RWPE1 (cell line): ENCODE data around the gene PPP3R1.

Experiments
- CTCF ChIA-PET: fragments of 350-600 bp; sonication (Branson Sonifier 250); formaldehyde crosslinking; extraction: SDS; loops from one replicate; lab custom pipeline; 2021; lab: Yijun Ruan, JAX
- POLR2A ChIA-PET: fragments of 400-600 bp; formaldehyde crosslinking; extraction: SDS; loops from one replicate; lab custom pipeline; 2020; ENCODE audit warnings: antibody characterized with exemption; ENCODE audit not compliant: low non-redundant PET; lab: Yijun Ruan, JAX
- DNase-seq: peaks from one replicate; pipeline ENCODE4 v3.0.0; 2012; ENCODE audit warnings: low spot score
- H3K27ac ChIP-seq: fragments of 450-650 bp; 2 replicates; pipeline ENCODE4 v1.5.1; 2017
- TF ChIP-seq, protein P1 (sequence below): fragments of 450-650 bp; conservative IDR thresholded peaks from 2 replicates; pipeline ENCODE4 v1.5.1; 2017; ENCODE audit warnings: low read depth, mild to moderate bottlenecking

PPP3R1 gene

DNA sequence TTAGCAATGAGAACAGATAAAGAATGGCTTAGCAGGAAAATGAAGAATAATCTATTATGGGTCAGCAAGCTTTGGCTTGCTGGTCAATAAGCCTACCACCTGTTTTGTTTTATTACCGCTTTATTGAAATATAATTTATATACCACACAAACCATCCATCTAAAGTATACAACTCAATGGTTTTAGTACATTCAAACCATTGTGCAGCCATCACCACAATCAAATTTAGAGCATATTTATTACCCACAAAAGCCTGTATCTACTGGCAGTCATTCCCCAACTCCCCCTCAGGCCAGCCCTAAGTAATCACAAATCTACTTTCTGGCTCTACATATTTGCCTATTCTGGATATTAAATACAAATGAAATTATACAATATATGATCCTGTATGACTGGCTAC, 17.2 kb downstream of the PPP3R1 start:
- DNase-seq, result no peak
- ChIA-PET POLR2A (no interaction called here), CTCF (no interaction called here)
- H3K27ac ChIP-seq, result no peak overlapping the region
- TF ChIP-seq, protein P1, sequence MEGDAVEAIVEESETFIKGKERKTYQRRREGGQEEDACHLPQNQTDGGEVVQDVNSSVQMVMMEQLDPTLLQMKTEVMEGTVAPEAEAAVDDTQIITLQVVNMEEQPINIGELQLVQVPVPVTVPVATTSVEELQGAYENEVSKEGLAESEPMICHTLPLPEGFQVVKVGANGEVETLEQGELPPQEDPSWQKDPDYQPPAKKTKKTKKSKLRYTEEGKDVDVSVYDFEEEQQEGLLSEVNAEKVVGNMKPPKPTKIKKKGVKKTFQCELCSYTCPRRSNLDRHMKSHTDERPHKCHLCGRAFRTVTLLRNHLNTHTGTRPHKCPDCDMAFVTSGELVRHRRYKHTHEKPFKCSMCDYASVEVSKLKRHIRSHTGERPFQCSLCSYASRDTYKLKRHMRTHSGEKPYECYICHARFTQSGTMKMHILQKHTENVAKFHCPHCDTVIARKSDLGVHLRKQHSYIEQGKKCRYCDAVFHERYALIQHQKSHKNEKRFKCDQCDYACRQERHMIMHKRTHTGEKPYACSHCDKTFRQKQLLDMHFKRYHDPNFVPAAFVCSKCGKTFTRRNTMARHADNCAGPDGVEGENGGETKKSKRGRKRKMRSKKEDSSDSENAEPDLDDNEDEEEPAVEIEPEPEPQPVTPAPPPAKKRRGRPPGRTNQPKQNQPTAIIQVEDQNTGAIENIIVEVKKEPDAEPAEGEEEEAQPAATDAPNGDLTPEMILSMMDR, result no peak

DNA sequence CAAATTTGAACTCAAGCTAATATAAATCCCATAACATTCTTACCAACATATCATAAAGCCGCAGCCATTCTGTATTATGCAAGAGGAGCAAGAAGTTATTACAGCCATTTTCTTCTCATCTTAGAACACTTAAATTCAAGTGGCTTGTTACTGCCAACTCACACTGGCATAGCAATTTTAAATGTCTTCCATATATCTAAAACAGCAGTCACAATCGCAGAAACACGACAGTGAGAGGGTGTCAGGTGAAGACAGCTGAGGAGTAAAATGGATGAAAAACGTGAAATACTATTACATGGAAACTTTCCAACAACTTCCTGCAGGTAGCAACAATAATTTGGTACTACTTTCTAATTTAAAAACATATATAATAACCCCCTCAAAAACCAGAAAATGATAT, 17.9 kb downstream of the PPP3R1 start:
- POLR2A ChIA-PET, result interaction anchor here (0.6 kb wide), 1 partner anchor 330 kb away, joined by 3 read pairs; no protein-coding TSS in a partner anchor
- no peak overlapping the region for H3K27ac ChIP-seq
- CTCF ChIA-PET, result interaction anchor here (1.1 kb wide), 1 partner anchor 9 kb away, joined by 5 read pairs; no protein-coding TSS in a partner anchor
- TF ChIP-seq, protein P1, result no peak
- no peak for DNase-seq

DNA sequence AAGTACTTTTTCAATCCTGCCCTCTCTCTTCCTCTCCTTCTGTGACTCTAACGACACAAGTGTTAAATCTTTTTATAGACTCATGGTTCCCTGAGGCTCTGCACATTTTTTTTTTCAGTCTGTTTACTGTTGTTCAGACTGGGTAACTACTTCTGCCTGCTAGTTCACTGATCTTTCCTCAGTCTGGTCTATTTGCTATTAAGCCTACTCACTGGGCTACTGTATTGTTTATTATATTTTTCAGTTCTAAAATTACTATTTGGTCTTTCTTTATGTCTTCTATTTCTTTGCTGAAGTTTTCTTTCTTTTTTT, 21.3 kb downstream of the PPP3R1 start:
- ChIA-PET POLR2A (no interaction called here), CTCF (no interaction called here)
- TF ChIP-seq, protein P1, result no peak
- H3K27ac ChIP-seq, result no peak overlapping the region
- no peak for DNase-seq

DNA sequence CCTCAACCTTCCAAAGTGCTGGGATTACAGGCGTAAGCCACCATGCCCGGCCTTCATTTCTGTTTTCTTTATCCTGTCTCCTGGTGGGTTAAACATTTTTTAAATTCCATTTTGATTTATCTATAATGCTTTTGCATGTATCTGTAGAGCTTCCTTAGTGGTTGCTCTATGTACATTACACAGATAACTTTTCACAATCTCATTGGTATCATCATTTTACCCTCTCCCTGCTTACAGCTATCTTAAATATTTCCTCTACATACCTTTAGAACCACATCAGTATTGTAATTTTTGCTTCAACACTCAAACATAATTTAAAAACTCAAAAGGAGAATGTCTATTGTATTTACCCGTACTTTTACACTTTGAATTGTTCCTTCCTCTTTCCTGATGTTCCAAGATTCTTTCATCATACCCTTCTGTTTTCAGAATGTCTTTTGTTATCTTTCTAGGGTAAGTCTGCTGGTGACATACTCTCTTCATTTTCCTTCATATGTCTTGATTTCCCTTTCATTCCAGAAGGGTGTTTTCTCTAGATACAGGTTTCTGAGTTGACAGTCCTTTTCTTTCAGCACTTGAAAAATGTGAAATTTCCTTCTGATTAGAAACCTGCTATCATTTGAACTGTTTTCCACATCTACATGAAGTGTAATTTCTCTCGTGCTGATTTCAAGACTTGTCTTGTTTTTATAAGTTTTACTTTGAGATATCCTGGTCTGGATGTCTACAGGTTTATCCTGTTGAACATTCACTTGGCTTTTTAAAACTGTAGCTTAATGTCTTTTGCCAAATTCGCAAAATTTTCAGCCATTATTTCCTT, 21.9 kb downstream of the PPP3R1 start:
- ChIA-PET POLR2A (no interaction called here), CTCF (no interaction called here)
- no peak for DNase-seq

DNA sequence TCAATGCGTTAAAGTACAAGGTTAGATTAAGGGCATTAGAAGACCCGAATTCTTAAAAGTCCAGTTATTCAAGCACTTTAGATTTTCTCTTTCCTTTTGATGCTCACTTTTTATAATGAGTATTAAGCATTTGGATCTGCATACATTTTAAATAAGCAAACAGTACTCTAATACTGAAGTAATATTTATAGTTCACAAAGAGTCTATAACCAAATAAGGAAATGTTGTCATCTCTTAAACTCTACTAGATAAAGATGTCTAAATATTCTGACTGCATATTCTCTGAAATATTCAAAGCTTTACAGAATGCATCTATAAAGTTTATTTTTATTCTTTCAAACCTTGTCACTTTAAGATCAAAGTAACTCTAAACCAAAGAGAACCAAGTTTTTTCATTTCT, 25.5 kb downstream of the PPP3R1 start:
- POLR2A ChIA-PET, result no interaction called here
- no peak overlapping the region for H3K27ac ChIP-seq
- no peak for DNase-seq
- CTCF ChIA-PET, result interaction anchor here (0.7 to 1.1 kb wide), 3 partner anchors 12 to 47 kb away, joined by 3 to 4 read pairs (median 3); no protein-coding TSS in a partner anchor
- TF ChIP-seq, protein P1, result no peak

More for the DNA sequence above, 21.9 kb downstream of the PPP3R1 start:
- TF ChIP-seq, protein P1, result no peak
- H3K27ac ChIP-seq, result no peak overlapping the region

DNA sequence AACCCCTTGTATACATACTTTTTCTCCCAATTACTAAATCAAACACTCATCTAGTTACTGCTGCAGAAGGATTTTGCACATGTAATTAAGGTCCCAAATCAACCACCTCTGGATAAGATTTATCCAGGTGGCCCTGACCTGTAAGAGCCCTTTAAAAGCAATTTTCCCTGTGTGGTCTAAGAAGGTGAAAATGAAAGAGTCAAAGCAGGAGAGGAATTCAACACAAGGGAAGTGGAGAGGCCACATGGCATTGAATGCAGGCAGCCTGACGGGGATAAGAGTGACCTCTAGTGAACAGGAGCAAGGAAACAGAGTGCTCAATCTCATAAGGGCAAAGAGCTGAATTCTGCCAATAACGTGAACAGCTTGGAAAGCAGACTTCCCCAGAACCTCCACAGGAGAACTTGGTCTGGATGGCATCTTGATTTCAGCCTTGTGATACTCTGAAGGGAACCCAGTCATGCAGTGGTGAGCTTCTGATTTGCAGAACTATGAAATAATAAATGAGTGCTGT, 27.2 kb downstream of the PPP3R1 start:
- TF ChIP-seq, protein P1, result peak; percentile 34
- ChIA-PET POLR2A (no interaction called here), CTCF (interaction anchor here (0.5 to 0.9 kb wide), 2 partner anchors 9 to 50 kb away, joined by 4 to 5 read pairs; no protein-coding TSS in a partner anchor)
- H3K27ac ChIP-seq, result no peak overlapping the region
- DNase-seq, result peak; percentile 12
